Transverse colon (tissue), 4 donors: ENCODE results near the gene RGS9.

Experiments
- POLR2A ChIP-seq: fragments of 450-650 bp; IDR thresholded peaks from one replicate; pipeline ENCODE4 v1.6.1; 2016; ENCODE audit warnings: antibody characterized with exemption, mild to moderate bottlenecking, moderate library complexity
- POLR2AphosphoS5 ChIP-seq, 3 donors: sonication (generic); formaldehyde crosslinking; IDR thresholded peaks; one replicate each; pipeline ENCODE4 v1.6.1; 2016; ENCODE audit warnings: antibody characterized with exemption in 3 of 3
- TF ChIP-seq, protein P1 (sequence below), 5 experiments: fragments of 200-600 bp in 3 of 5; fragments of 450-650 bp in 2 of 5; sonication (generic) in 3 of 5; IDR thresholded peaks; 1 replicate in 2 of 5; 2 replicates in 3 of 5; pipeline ENCODE4 v1.5.1; 2016 to 2017; ENCODE audit warnings: antibody characterized with exemption in 5 of 5, inconsistent platforms in 3 of 5, mild to moderate bottlenecking in 2 of 5, moderate library complexity in 1 of 5

GRCh38 chr17:65131240-65131639 is 5.9 kb upstream of the RGS9 start:
- TF ChIP-seq, protein P1, sequence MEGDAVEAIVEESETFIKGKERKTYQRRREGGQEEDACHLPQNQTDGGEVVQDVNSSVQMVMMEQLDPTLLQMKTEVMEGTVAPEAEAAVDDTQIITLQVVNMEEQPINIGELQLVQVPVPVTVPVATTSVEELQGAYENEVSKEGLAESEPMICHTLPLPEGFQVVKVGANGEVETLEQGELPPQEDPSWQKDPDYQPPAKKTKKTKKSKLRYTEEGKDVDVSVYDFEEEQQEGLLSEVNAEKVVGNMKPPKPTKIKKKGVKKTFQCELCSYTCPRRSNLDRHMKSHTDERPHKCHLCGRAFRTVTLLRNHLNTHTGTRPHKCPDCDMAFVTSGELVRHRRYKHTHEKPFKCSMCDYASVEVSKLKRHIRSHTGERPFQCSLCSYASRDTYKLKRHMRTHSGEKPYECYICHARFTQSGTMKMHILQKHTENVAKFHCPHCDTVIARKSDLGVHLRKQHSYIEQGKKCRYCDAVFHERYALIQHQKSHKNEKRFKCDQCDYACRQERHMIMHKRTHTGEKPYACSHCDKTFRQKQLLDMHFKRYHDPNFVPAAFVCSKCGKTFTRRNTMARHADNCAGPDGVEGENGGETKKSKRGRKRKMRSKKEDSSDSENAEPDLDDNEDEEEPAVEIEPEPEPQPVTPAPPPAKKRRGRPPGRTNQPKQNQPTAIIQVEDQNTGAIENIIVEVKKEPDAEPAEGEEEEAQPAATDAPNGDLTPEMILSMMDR (IDR thresholded peaks at IDR 0.05), result no peak
- TF ChIP-seq POLR2A (no peak), POLR2AphosphoS5 (IDR thresholded peaks at IDR 0.05) (no peak)
